IPS DF 19.7 (cell line): Measurements from ENCODE around the gene COMMD7.
"Not testable (repeated sequence)": the region's sequence is repeated elsewhere in the genome, so short reads cannot be mapped to it uniquely, and the experiment has no call there.

Experiments
- DNase-seq: peaks from one replicate; pipeline ENCODE4 v3.0.0-alpha.2; 2013; ENCODE audit warnings: low read depth, low spot score

The COMMD7 gene

GRCh38 chr20:32765230-32765875 lies 22.1 kb upstream of the COMMD7 start:
- DNase-seq = not testable (repeated sequence)

GRCh38 chr20:32764005-32764960 lies 21.0 kb upstream of the COMMD7 start:
- no peak for DNase-seq

- DNase-seq = no peak
Measured at GRCh38 chr20:32763202-32764004, 20.1 kb upstream of the COMMD7 start.

- no peak for DNase-seq
Measured at GRCh38 chr20:32762754-32763201, 19.5 kb upstream of the COMMD7 start.

- DNase-seq = no peak
Measured at GRCh38 chr20:32761831-32762753, 18.8 kb upstream of the COMMD7 start, which contains the start of gene DNMT3B. Gene DNMT3B (plus strand): TSS chr20:32762385. CDS start chr20:32780324, 17,939 bp downstream.

- no peak for DNase-seq
Measured at GRCh38 chr20:32761417-32761830, 18.2 kb upstream of the COMMD7 start.

- DNase-seq = no peak
Measured at GRCh38 chr20:32756156-32756555, 12.9 kb upstream of the COMMD7 start.

- no peak for DNase-seq
Measured at GRCh38 chr20:32753731-32754130, 10.5 kb upstream of the COMMD7 start.

- no peak for DNase-seq
Measured at GRCh38 chr20:32752458-32753250, 9.4 kb upstream of the COMMD7 start.

GRCh38 chr20:32751702-32752457 lies 8.6 kb upstream of the COMMD7 start:
- DNase-seq = no peak

GRCh38 chr20:32751293-32751692 lies 8.0 kb upstream of the COMMD7 start:
- no peak for DNase-seq

GRCh38 chr20:32749914-32750637 lies 6.8 kb upstream of the COMMD7 start:
- DNase-seq = no peak

- DNase-seq = no peak
Measured at GRCh38 chr20:32742322-32743236, 688 bp downstream of the COMMD7 start.

GRCh38 chr20:32741151-32741550 lies 2.1 kb downstream of the COMMD7 start:
- no peak for DNase-seq

- DNase-seq = no peak
Measured at GRCh38 chr20:32737371-32738223, 5.7 kb downstream of the COMMD7 start.

- no peak for DNase-seq
Measured at GRCh38 chr20:32731882-32732266, 11.4 kb downstream of the COMMD7 start.
